Activated CD4-positive, alpha-beta T cell treated with anti-CD3 and anti-CD28 coated beads for 36 hours (primary cell): ENCODE measurements around the gene OR11L1. TPM values are rescaled to one million over a fixed set of nuclear protein-coding genes. Genes with fewer than 3 reads are reported as not detected.

Experiments used
- ATAC-seq: fragments of 200-7000 bp; cut with Tn5 transposase; one replicate; pipeline ENCODE4 v1.10.0; 2021; ENCODE audit warnings: mild to moderate bottlenecking, moderate library complexity
- CTCF ChIA-PET: fragments of 350-600 bp; sonication (Branson Sonifier 250); formaldehyde crosslinking; loops from one replicate; lab custom pipeline; 2021; ENCODE audit warnings: antibody characterized with exemption; lab: Charles Lee
- POLR2A ChIA-PET: fragments of 350-600 bp; sonication (Branson Sonifier 250); formaldehyde crosslinking; loops from one replicate; lab custom pipeline; 2021; ENCODE audit warnings: antibody characterized with exemption, inconsistent platforms; lab: Charles Lee
- DNase-seq: peaks from one replicate; pipeline ENCODE4 v3.0.0-alpha.2; 2020
- H3K27ac Mint-ChIP-seq: one replicate; pipeline ENCODE4 v1.8.0; 2021; ENCODE audit warnings: mixed read lengths
- H3K27me3 Mint-ChIP-seq: one replicate; pipeline ENCODE4 v1.8.0; 2021; ENCODE audit warnings: mixed read lengths
- H3K36me3 Mint-ChIP-seq: one replicate; pipeline ENCODE4 v1.8.0; 2021; ENCODE audit warnings: low read depth, mixed read lengths
- H3K4me1 Mint-ChIP-seq: one replicate; pipeline ENCODE4 v1.8.0; 2021; ENCODE audit warnings: mixed read lengths
- H3K4me3 Mint-ChIP-seq: one replicate; pipeline ENCODE4 v1.8.0; 2021; ENCODE audit warnings: mild to moderate bottlenecking, moderate library complexity, mixed read lengths
- H3K9me3 Mint-ChIP-seq: one replicate; pipeline ENCODE4 v1.8.0; 2021; ENCODE audit warnings: low read depth, mixed read lengths
- intact Hi-C, 2 experiments: fragments of 100-400 bp; cut with DNase I in 1 of 2; cut with micrococcal nuclease in 1 of 2; formaldehyde crosslinking; loops; one replicate each; pipeline versions ENCODE4 v1.14.2 to v1.15.1; 2022 to 2024; cut with DNase I, micrococcal nuclease
- total RNA-seq, 2 experiments: library from RNA; stranded (reverse); gene quantifications; one replicate each; pipeline ENCODE4 v1.2.3, GENCODE V29; 2021

The OR11L1 gene
- total RNA-seq, 2 experiments from 2014 or later = not detected

- Mint-ChIP-seq H3K36me3 (no peaks in the 10 kb centered on the region), H3K27ac (no peak overlapping the region), H3K4me3 (no peak overlapping the region), H3K27me3 (peaks cover 5% of the 10 kb centered on the region), H3K4me1 (no peaks in the 10 kb centered on the region), H3K9me3 (no peaks in the 10 kb centered on the region)
- POLR2A ChIA-PET = interaction anchor here (0.6 kb wide), 1 partner anchor 14 kb away, joined by 5 read pairs; no protein-coding TSS in a partner anchor
- intact Hi-C loops = no loop called here
- CTCF ChIA-PET = no interaction called here
- ATAC-seq (no peak), DNase-seq (no peak)
Measured at GRCh38 chr1:247849616-247850015, 7.9 kb upstream of the OR11L1 start.

- ChIA-PET CTCF (no interaction called here), POLR2A (no interaction called here)
- Mint-ChIP-seq H3K9me3 (no peaks in the 10 kb centered on the region), H3K4me3 (no peak overlapping the region), H3K4me1 (no peaks in the 10 kb centered on the region), H3K27ac (no peak overlapping the region), H3K27me3 (peaks cover 2% of the 10 kb centered on the region), H3K36me3 (no peaks in the 10 kb centered on the region)
- intact Hi-C loops = no loop called here
- DNase-seq (no peak), ATAC-seq (no peak)
Measured at GRCh38 chr1:247848346-247848745, 6.7 kb upstream of the OR11L1 start.

GRCh38 chr1:247845693-247846017 is 4.0 kb upstream of the OR11L1 start:
- intact Hi-C loops = no loop called here
- no peaks in the 10 kb centered on the region for H3K9me3 Mint-ChIP-seq
- ChIA-PET CTCF (no interaction called here), POLR2A (no interaction called here)
- no peaks in the 10 kb centered on the region for H3K36me3 Mint-ChIP-seq
- peaks cover 2% of the 10 kb centered on the region for H3K27me3 Mint-ChIP-seq
- peaks cover 3% of the 10 kb centered on the region for H3K4me1 Mint-ChIP-seq
- no peak overlapping the region for H3K27ac Mint-ChIP-seq
- no peak overlapping the region for H3K4me3 Mint-ChIP-seq
- no peak for ATAC-seq
- DNase-seq = no peak

GRCh38 chr1:247845011-247845692 is 3.5 kb upstream of the OR11L1 start:
- ChIA-PET POLR2A (no interaction called here), CTCF (no interaction called here)
- no peaks in the 10 kb centered on the region for H3K36me3 Mint-ChIP-seq
- H3K4me3 Mint-ChIP-seq = no peak overlapping the region
- ATAC-seq (no peak), DNase-seq (no peak)
- intact Hi-C loops = no loop called here
- H3K9me3 Mint-ChIP-seq = no peaks in the 10 kb centered on the region
- peaks cover 3% of the 10 kb centered on the region for H3K4me1 Mint-ChIP-seq
- H3K27ac Mint-ChIP-seq = no peak overlapping the region
- H3K27me3 Mint-ChIP-seq = peaks cover 2% of the 10 kb centered on the region

- H3K27ac Mint-ChIP-seq = no peak overlapping the region
- intact Hi-C loops = no loop called here
- POLR2A ChIA-PET = no interaction called here
- ATAC-seq = no peak
- peaks cover 1% of the 10 kb centered on the region for H3K27me3 Mint-ChIP-seq
- peaks cover 3% of the 10 kb centered on the region for H3K4me1 Mint-ChIP-seq
- no peaks in the 10 kb centered on the region for H3K36me3 Mint-ChIP-seq
- CTCF ChIA-PET = no interaction called here
- no peak overlapping the region for H3K4me3 Mint-ChIP-seq
- DNase-seq = no peak
- no peaks in the 10 kb centered on the region for H3K9me3 Mint-ChIP-seq
Measured at GRCh38 chr1:247843411-247843810, 1.7 kb upstream of the OR11L1 start.

GRCh38 chr1:247840818-247841217 is 878 bp downstream of the OR11L1 start:
- Mint-ChIP-seq H3K9me3 (no peaks in the 10 kb centered on the region), H3K36me3 (no peaks in the 10 kb centered on the region)
- CTCF ChIA-PET = no interaction called here

GRCh38 chr1:247833601-247834000 is 8.1 kb downstream of the OR11L1 start:
- Mint-ChIP-seq H3K36me3 (no peaks in the 10 kb centered on the region), H3K4me1 (no peaks in the 10 kb centered on the region), H3K27me3 (peaks cover 11% of the 10 kb centered on the region), H3K27ac (no peak overlapping the region), H3K9me3 (no peaks in the 10 kb centered on the region), H3K4me3 (no peak overlapping the region)
- ATAC-seq (no peak), DNase-seq (no peak)
- ChIA-PET POLR2A (no interaction called here), CTCF (no interaction called here)
- intact Hi-C loops = no loop called here

More at GRCh38 chr1:247840818-247841217, 878 bp downstream of the OR11L1 start:
- H3K4me3 Mint-ChIP-seq = no peak overlapping the region
- H3K4me1 Mint-ChIP-seq = peaks cover 3% of the 10 kb centered on the region
- ATAC-seq (no peak), DNase-seq (no peak)
- intact Hi-C loops = no loop called here
- peaks cover 2% of the 10 kb centered on the region for H3K27me3 Mint-ChIP-seq
- POLR2A ChIA-PET = no interaction called here
- no peak overlapping the region for H3K27ac Mint-ChIP-seq

- no peaks in the 10 kb centered on the region for H3K4me1 Mint-ChIP-seq
- ATAC-seq (no peak), DNase-seq (no peak)
- H3K9me3 Mint-ChIP-seq = no peaks in the 10 kb centered on the region
- no peak overlapping the region for H3K27ac Mint-ChIP-seq
- intact Hi-C loops = no loop called here
- ChIA-PET POLR2A (no interaction called here), CTCF (interaction anchor here (0.7 kb wide), 1 partner anchor 15 kb away, joined by 3 read pairs; no protein-coding TSS in a partner anchor)
- H3K4me3 Mint-ChIP-seq = no peak overlapping the region
- H3K27me3 Mint-ChIP-seq = peaks cover 9% of the 10 kb centered on the region
- H3K36me3 Mint-ChIP-seq = no peaks in the 10 kb centered on the region
Measured at GRCh38 chr1:247829656-247830055, 12.0 kb downstream of the OR11L1 start.

- no peak overlapping the region for H3K27ac Mint-ChIP-seq
- no peaks in the 10 kb centered on the region for H3K36me3 Mint-ChIP-seq
- ChIA-PET CTCF (no interaction called here), POLR2A (no interaction called here)
- no peaks in the 10 kb centered on the region for H3K27me3 Mint-ChIP-seq
- intact Hi-C loops = no loop called here
- DNase-seq (no peak), ATAC-seq (no peak)
- H3K9me3 Mint-ChIP-seq = no peaks in the 10 kb centered on the region
- H3K4me1 Mint-ChIP-seq = no peaks in the 10 kb centered on the region
- H3K4me3 Mint-ChIP-seq = no peak overlapping the region
Measured at GRCh38 chr1:247825362-247825761, 16.3 kb downstream of the OR11L1 start.

- Mint-ChIP-seq H3K9me3 (no peaks in the 10 kb centered on the region), H3K4me3 (no peak within 1 kb of the TSS), H3K36me3 (no peaks in the 10 kb centered on the region), H3K4me1 (no peaks in the 10 kb centered on the region), H3K27me3 (no peaks in the 10 kb centered on the region), H3K27ac (no peak within 1 kb of the TSS)
- DNase-seq (no peak), ATAC-seq (no peak)
- intact Hi-C loops = no loop called here
- POLR2A ChIA-PET = no interaction called here
- CTCF ChIA-PET = no interaction called here
Measured at GRCh38 chr1:247824023-247824422, 17.7 kb downstream of the OR11L1 start, which contains the start of gene OR14A16. Gene OR14A16, minus strand, starts transcription at chr1:247824119. Its CDS starts 8,390 bp downstream, at chr1:247815729.

- Mint-ChIP-seq H3K27ac (no peak overlapping the region), H3K4me1 (no peaks in the 10 kb centered on the region), H3K27me3 (no peaks in the 10 kb centered on the region), H3K36me3 (no peaks in the 10 kb centered on the region), H3K9me3 (no peaks in the 10 kb centered on the region), H3K4me3 (no peak overlapping the region)
- intact Hi-C loops = no loop called here
- DNase-seq (no peak), ATAC-seq (no peak)
- CTCF ChIA-PET = no interaction called here
- POLR2A ChIA-PET = no interaction called here
Measured at GRCh38 chr1:247822060-247822459, 19.6 kb downstream of the OR11L1 start.

GRCh38 chr1:247812637-247813036 is 29.1 kb downstream of the OR11L1 start:
- Mint-ChIP-seq H3K9me3 (no peaks in the 10 kb centered on the region), H3K36me3 (no peaks in the 10 kb centered on the region), H3K27me3 (no peaks in the 10 kb centered on the region), H3K4me1 (no peaks in the 10 kb centered on the region), H3K4me3 (no peak overlapping the region), H3K27ac (no peak overlapping the region)
- ATAC-seq = no peak
- CTCF ChIA-PET = no interaction called here
- DNase-seq = no peak
- POLR2A ChIA-PET = no interaction called here
- intact Hi-C loops = no loop called here
